ENCODE results near the gene SMIM20.

SMIM20 gene

GRCh38 chr4:25953740-25954139 lies 39.7 kb downstream of the SMIM20 start:
- FAIRE-seq: no peak
- no peak for DNase-seq (ENCODE audit: low spot score)

- no peak for DNase-seq (ENCODE audit: low spot score)
- FAIRE-seq: no peak
These were observed 40.4 kb downstream of the SMIM20 start for GRCh38 chr4:25954293-25954904.

DNA sequence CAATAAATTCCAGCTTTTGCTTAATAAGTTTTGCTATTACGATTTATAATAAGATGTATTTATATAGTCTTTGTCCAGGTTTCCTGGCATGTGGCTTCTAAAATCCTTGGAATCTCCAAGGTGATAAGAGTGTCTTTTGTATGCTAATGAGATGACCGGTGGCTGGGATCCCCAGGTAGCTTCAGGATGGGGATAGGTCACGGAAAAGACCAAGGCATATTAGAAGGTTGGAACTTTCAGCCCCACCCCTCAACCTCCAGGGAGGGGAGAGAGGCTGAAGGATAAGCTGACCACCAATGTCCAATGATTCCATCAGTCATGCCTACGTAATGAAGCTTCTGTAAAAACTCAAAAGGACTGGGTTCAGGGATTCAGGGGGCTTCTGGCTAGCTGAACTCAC lies 41.7 kb downstream of the SMIM20 start:
- FAIRE-seq: no peak

DNA sequence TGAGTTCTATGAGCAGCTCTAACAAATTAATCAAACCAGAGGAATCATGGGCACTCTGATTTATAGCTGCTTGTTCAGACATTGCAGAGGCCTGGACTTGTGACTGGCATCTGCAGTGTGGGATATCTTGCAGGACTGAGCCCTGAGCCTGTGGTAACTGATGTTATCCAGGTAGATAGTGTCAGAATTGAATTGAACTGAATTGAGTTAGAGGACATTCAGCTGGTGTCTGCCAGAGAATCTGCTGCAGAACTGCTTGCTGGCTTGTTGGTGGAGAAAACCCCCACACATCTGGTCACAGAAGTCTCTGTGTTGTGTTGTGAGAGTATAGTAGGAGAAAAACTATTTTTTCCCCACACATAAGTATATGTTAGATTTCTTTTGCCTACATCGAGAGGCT lies 42.2 kb downstream of the SMIM20 start:
- FAIRE-seq: no peak
- no peak for DNase-seq (ENCODE audit: low spot score)

More for the DNA sequence above, 41.7 kb downstream of the SMIM20 start:
- no peak for DNase-seq (ENCODE audit: low spot score)

GRCh38 chr4:25958110-25958509 lies 44.1 kb downstream of the SMIM20 start:
- no peak for DNase-seq (ENCODE audit: low spot score)
- FAIRE-seq: no peak

DNA sequence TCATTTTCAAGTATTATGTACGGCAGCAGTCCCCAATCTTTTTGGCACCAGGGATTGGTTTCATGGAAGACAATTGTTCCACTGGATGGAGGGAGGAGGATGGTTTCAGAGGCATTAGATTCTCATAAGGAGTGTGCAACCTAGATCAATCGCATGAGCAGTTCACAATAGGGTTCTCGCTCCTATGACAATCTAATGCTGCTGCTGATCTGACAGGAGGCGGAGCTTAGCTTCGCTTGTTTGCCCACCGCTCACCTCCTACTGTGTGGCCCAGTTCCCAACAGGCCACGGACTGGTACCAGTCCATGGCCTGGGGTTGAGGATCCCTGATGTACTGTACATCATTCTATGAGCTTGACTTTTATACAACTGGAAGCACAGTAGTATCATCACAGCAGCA lies 48.4 kb downstream of the SMIM20 start:
- FAIRE-seq (no peak), DNase-seq (ENCODE audit: low spot score) (no peak)

DNA sequence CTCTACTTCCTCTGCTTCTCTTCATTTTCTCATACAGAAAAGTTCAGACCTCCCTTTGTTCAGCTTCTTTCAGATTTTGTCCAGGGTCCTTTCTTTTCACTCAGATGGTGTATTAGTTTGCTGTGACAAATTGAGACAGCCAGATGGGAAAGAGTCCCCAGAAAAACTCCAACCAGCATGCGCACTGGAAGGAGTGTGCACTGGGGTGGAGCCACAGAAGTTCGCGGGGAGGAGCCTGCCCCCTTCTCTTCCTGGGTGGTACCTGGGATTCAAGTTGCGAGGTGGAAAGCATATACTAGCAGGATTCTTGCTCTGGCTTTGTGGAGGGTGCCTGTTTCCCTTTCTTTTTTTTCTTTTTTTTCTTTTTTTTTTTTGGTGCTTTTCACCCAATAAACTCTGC lies 51.6 kb downstream of the SMIM20 start:
- DNase-seq (ENCODE audit: low spot score) (no peak), FAIRE-seq (no peak)

- DNase-seq (ENCODE audit: low spot score) (no peak), FAIRE-seq (no peak)
These were observed 52.2 kb downstream of the SMIM20 start for GRCh38 chr4:25966171-25966570.

DNA sequence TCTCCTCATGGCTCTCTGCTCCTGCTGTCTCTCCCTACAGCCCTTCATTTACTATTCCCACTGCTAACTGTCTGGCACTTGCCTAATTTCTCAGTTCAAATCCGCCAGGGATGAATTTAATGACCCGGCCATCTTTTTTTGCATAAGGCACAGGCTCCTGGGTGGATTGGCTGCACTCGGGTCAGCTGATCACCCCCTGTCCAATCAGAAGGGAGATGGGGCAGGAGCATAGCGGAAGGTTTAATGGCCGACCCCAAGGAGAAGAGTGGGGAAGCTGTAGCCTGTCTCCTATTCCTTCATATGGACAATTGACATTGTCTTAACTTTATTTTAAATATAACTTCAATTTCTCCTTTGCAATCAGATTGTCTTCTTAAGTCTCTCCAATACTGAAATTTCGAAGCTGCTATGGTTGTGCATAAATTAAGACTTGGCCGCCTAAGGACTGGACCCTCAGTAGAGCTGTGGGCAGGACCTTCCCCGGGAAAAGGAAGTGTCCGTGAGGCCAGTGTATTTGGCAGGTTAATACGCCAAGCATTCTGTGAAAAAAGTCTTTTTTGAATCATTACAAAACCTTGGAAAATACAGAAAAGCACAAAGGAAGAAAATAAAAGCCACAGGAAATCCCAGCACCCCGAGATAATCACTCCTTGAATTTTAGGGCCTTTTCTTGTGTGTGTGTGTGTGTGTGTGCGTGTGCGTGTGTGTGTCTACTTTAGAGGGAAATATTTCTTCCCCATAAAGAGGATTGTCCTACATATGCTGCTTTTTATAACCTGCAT lies 55.5 kb downstream of the SMIM20 start:
- DNase-seq (ENCODE audit: low spot score) (no peak), FAIRE-seq (no peak)

DNA sequence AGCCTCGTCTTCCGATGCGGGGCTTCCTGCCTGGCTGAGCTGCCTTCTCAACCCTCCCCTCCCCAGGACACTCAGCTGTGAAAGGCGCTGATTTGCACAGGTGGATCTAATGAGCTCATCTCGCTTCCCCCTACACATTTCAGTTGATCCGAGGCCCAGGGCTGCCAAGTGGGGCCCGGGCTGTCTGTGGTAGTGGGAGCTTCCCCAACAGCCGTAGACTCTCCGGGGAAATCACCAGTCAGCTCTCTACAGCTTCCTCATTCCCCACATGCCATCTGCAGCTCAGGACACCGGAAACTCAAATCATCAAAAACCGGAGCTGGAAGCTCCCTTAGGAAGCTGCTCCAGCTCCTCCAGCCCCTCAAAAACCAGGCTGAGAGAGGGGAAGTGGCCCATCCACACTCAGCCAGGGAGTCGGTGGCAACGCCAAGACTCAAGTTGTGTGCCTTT lies 56.2 kb downstream of the SMIM20 start:
- DNase-seq (ENCODE audit: low spot score): peak; percentile 39
- no peak for FAIRE-seq

DNA sequence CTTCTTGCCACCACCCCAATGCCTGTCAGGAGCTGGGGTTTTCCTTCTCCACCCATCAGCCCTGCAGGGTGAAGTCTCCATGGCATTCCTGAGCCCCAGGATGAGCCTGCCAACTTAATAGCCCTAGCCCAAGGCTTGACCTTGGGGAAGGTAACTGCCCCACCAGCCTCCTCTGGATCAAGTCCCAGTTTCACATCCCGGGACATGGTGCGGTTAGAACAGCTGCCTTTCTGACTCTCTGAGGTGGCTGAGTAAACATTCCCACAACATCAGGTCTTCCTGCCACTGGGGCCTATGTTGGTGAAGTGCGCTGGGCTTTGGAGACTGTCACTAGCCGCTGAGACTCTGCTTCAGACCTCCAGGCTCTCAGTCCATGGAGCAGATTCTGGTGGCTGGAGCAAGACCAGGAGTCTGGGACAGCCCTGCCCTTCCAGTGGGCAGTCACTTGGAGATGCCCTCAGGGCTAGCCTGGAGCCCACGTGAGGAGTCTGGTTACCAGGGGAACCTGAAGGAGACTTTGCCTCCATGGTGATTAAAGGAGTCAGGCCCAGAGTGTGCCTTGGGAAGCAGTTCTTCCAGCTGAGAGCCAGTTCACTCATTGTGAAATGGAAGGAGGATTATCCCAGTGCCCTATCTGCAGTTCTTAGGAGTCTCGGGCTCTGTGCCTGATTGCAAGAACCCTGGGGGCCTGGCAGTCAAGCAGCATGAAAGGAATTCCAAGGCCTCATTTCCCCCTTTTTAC lies 56.8 kb downstream of the SMIM20 start:
- FAIRE-seq (peak; percentile 24), DNase-seq (ENCODE audit: low spot score) (peak; percentile 56)

GRCh38 chr4:25972366-25972765 lies 58.3 kb downstream of the SMIM20 start:
- FAIRE-seq: no peak
- no peak for DNase-seq (ENCODE audit: low spot score)

GRCh38 chr4:25972984-25973745 lies 59.1 kb downstream of the SMIM20 start:
- FAIRE-seq: no peak

GRCh38 chr4:25976780-25977179 lies 62.8 kb downstream of the SMIM20 start:
- no peak for DNase-seq (ENCODE audit: low spot score)
- no peak for FAIRE-seq

More at GRCh38 chr4:25972984-25973745, 59.1 kb downstream of the SMIM20 start:
- no peak for DNase-seq (ENCODE audit: low spot score)

GRCh38 chr4:25977397-25978170 lies 63.6 kb downstream of the SMIM20 start:
- DNase-seq (ENCODE audit: low spot score): no peak
- FAIRE-seq: no peak

DNA sequence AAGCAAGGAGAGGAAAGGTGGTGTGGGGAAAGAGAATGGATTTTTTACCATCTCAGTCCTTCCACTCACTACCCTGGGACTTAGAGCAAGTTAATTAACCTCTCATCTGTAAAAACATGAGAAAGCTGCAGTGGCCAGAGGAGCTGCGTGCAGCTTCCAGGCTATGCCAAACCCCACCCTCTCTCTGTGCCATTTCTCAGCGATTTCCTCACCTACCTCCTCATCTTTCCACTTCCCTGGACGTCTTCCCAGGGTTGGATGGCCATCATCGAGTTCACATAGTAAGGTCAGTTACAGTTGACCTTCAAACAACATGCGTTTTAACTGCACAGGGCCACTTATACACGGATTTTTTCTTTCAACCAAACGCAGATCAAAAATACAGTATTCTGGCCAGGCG lies 64.3 kb downstream of the SMIM20 start:
- FAIRE-seq (no peak), DNase-seq (ENCODE audit: low spot score) (no peak)

Data from RCC 7860 (cell line).